PFSK-1 (cell line): Measurements from ENCODE around the gene HMGB4.

Experiments used
- FOXP2 ChIP-seq: optimal IDR thresholded peaks from 2 replicates; pipeline ENCODE3; 2011; ENCODE audit warnings: borderline replicate concordance, control low read depth, inconsistent platforms; ENCODE audit not compliant: insufficient read depth; ENCODE audit errors: extremely low read length, extremely low read depth
- POLR2AphosphoS5 ChIP-seq: IDR thresholded peaks from 2 replicates; pipeline ENCODE4 v1.6.1; 2012; ENCODE audit warnings: low read depth, mild to moderate bottlenecking, control low read depth, low read length, moderate library complexity
- SIN3A ChIP-seq: IDR thresholded peaks from 2 replicates; pipeline ENCODE4 v1.6.1; 2012; ENCODE audit warnings: mild to moderate bottlenecking, low read length, moderate library complexity, borderline replicate concordance; ENCODE audit not compliant: insufficient read depth
- TAF1 ChIP-seq: IDR thresholded peaks from 2 replicates; pipeline ENCODE4 v1.6.1; 2012; ENCODE audit warnings: low read length, control low read depth, borderline replicate concordance; ENCODE audit not compliant: insufficient read depth
- TF ChIP-seq, protein P1 (sequence below), 2 experiments: IDR thresholded peaks; 2 replicates each; pipeline versions ENCODE4 v1.6.1 to v1.8.0; 2011 to 2012; ENCODE audit warnings: low read depth in 2 of 2, low read length in 2 of 2, control low read depth in 1 of 2, inconsistent platforms in 1 of 2, mild to moderate bottlenecking in 1 of 2, moderate library complexity in 1 of 2; ENCODE audit not compliant: insufficient read depth in 1 of 2

DNA sequence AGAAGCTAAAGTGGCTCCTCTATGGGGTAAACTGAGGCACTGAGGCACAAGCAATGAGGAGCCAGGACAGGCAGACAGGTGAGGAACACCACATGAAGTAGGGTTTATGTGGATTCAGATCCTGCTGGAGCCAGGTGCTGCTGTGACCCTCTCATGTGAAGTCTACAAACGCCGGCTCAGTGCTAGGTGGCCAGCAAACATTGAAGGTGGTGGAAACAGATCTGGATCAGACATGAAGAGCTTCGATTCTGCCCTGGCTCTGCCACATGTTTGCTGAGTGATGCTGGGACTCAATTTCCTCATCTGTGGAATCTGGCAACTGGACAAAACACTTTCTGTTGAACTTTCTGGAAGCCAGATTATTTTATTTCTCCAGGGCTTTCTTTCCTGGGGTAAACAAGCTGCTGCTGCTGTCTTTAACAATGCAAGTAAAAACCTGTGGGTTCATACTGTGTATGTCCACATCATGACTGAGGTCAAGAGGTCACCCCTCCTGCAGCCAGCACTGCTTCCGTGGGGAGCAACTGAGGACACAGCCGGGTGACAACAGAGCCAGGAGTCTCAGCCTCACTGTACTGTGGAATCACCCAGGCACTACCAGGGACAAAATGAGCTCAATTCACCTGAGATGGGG is 33.3 kb downstream of the HMGB4 start:
- TF ChIP-seq POLR2AphosphoS5: no peak
- no peak for TF ChIP-seq TAF1
- TF ChIP-seq SIN3A: no peak
- TF ChIP-seq, protein P1, sequence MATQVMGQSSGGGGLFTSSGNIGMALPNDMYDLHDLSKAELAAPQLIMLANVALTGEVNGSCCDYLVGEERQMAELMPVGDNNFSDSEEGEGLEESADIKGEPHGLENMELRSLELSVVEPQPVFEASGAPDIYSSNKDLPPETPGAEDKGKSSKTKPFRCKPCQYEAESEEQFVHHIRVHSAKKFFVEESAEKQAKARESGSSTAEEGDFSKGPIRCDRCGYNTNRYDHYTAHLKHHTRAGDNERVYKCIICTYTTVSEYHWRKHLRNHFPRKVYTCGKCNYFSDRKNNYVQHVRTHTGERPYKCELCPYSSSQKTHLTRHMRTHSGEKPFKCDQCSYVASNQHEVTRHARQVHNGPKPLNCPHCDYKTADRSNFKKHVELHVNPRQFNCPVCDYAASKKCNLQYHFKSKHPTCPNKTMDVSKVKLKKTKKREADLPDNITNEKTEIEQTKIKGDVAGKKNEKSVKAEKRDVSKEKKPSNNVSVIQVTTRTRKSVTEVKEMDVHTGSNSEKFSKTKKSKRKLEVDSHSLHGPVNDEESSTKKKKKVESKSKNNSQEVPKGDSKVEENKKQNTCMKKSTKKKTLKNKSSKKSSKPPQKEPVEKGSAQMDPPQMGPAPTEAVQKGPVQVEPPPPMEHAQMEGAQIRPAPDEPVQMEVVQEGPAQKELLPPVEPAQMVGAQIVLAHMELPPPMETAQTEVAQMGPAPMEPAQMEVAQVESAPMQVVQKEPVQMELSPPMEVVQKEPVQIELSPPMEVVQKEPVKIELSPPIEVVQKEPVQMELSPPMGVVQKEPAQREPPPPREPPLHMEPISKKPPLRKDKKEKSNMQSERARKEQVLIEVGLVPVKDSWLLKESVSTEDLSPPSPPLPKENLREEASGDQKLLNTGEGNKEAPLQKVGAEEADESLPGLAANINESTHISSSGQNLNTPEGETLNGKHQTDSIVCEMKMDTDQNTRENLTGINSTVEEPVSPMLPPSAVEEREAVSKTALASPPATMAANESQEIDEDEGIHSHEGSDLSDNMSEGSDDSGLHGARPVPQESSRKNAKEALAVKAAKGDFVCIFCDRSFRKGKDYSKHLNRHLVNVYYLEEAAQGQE (IDR thresholded peaks at IDR 0.05; ENCODE audit: insufficient read depth in 1 of 2, low read depth in 2 of 2, low read length in 2 of 2): no peak
- no peak for TF ChIP-seq FOXP2
